ENCODE data around the gene ABCD2.
A peak's percentile ranks its signal among the peaks of the same experiment; 100 is the strongest.
"Not testable (repeated sequence)": the region's sequence is repeated elsewhere in the genome, so short reads cannot be mapped to it uniquely, and the experiment has no call there.

The ABCD2 gene

GRCh38 chr12:39623919-39624318, 4.3 kb upstream of the ABCD2 start:
- Histone ChIP-seq H2AFZ (ENCODE audit: low read length, unreplicated experiment) (no peak overlapping the region), H3K79me2 (ENCODE audit: control insufficient read depth, insufficient read depth, low read length, unreplicated experiment) (no peaks in the 10 kb centered on the region), H3K36me3 (ENCODE audit: insufficient read depth, low read length) (no peaks in the 10 kb centered on the region), H3K4me1 (ENCODE audit: control insufficient read depth, insufficient read depth, low read length, unreplicated experiment) (peaks cover 8% of the 10 kb centered on the region), H3K4me3 (ENCODE audit: low read depth, low read length) (no peak overlapping the region), H3K27ac (ENCODE audit: low read depth, low read length) (no peak overlapping the region), H3K27me3 (ENCODE audit: insufficient read depth, low read length) (no peaks in the 10 kb centered on the region)

- not testable (repeated sequence) for H3K4me1 ChIP-seq (ENCODE audit: control insufficient read depth, insufficient read depth, low read length, unreplicated experiment); H3K36me3 ChIP-seq (ENCODE audit: insufficient read depth, low read length); H3K4me3 ChIP-seq (ENCODE audit: low read depth, low read length); H3K79me2 ChIP-seq (ENCODE audit: control insufficient read depth, insufficient read depth, low read length, unreplicated experiment); H3K27me3 ChIP-seq (ENCODE audit: insufficient read depth, low read length); H3K27ac ChIP-seq (ENCODE audit: low read depth, low read length); H2AFZ ChIP-seq (ENCODE audit: low read length, unreplicated experiment)
These were observed 3.6 kb upstream of the ABCD2 start for GRCh38 chr12:39623160-39623559.

- H3K79me2 ChIP-seq (ENCODE audit: control insufficient read depth, insufficient read depth, low read length, unreplicated experiment) = no peaks in the 10 kb centered on the region
- H3K4me3 ChIP-seq (ENCODE audit: low read depth, low read length) = no peak overlapping the region
- peaks cover 9% of the 10 kb centered on the region for H3K4me1 ChIP-seq (ENCODE audit: control insufficient read depth, insufficient read depth, low read length, unreplicated experiment)
- no peak overlapping the region for H3K27ac ChIP-seq (ENCODE audit: low read depth, low read length)
- no peak overlapping the region for H2AFZ ChIP-seq (ENCODE audit: low read length, unreplicated experiment)
- H3K36me3 ChIP-seq (ENCODE audit: insufficient read depth, low read length) = no peaks in the 10 kb centered on the region
- H3K27me3 ChIP-seq (ENCODE audit: insufficient read depth, low read length) = no peaks in the 10 kb centered on the region
These were observed 2.7 kb upstream of the ABCD2 start for GRCh38 chr12:39622306-39622705.

GRCh38 chr12:39621670-39622069, 2.1 kb upstream of the ABCD2 start:
- no peaks in the 10 kb centered on the region for H3K36me3 ChIP-seq (ENCODE audit: insufficient read depth, low read length)
- H3K4me1 ChIP-seq (ENCODE audit: control insufficient read depth, insufficient read depth, low read length, unreplicated experiment) = peaks cover 9% of the 10 kb centered on the region
- no peak overlapping the region for H2AFZ ChIP-seq (ENCODE audit: low read length, unreplicated experiment)
- no peak overlapping the region for H3K4me3 ChIP-seq (ENCODE audit: low read depth, low read length)
- no peak overlapping the region for H3K27ac ChIP-seq (ENCODE audit: low read depth, low read length)
- no peaks in the 10 kb centered on the region for H3K79me2 ChIP-seq (ENCODE audit: control insufficient read depth, insufficient read depth, low read length, unreplicated experiment)
- H3K27me3 ChIP-seq (ENCODE audit: insufficient read depth, low read length) = no peaks in the 10 kb centered on the region

GRCh38 chr12:39620659-39621658, 1.4 kb upstream of the ABCD2 start:
- peak overlapping the region; percentile 76 for H3K4me3 ChIP-seq (ENCODE audit: low read depth, low read length)
- no peaks in the 10 kb centered on the region for H3K79me2 ChIP-seq (ENCODE audit: control insufficient read depth, insufficient read depth, low read length, unreplicated experiment)
- no peaks in the 10 kb centered on the region for H3K36me3 ChIP-seq (ENCODE audit: insufficient read depth, low read length)
- H2AFZ ChIP-seq (ENCODE audit: low read length, unreplicated experiment) = peak overlapping the region; percentile 80
- peak overlapping the region; percentile 2 for H3K27ac ChIP-seq (ENCODE audit: low read depth, low read length)
- H3K27me3 ChIP-seq (ENCODE audit: insufficient read depth, low read length) = no peaks in the 10 kb centered on the region
- peaks cover 9% of the 10 kb centered on the region for H3K4me1 ChIP-seq (ENCODE audit: control insufficient read depth, insufficient read depth, low read length, unreplicated experiment)

GRCh38 chr12:39619316-39619659, 315 bp downstream of the ABCD2 start:
- Histone ChIP-seq H3K36me3 (ENCODE audit: insufficient read depth, low read length) (no peaks in the 10 kb centered on the region), H3K79me2 (ENCODE audit: control insufficient read depth, insufficient read depth, low read length, unreplicated experiment) (no peaks in the 10 kb centered on the region), H2AFZ (ENCODE audit: low read length, unreplicated experiment) (peak overlapping the region; percentile 80), H3K4me1 (ENCODE audit: control insufficient read depth, insufficient read depth, low read length, unreplicated experiment) (peaks cover 9% of the 10 kb centered on the region), H3K27me3 (ENCODE audit: insufficient read depth, low read length) (no peaks in the 10 kb centered on the region), H3K27ac (ENCODE audit: low read depth, low read length) (no peak overlapping the region), H3K4me3 (ENCODE audit: low read depth, low read length) (peak overlapping the region; percentile 76)

- Histone ChIP-seq H3K27ac (ENCODE audit: low read depth, low read length) (no peak overlapping the region), H3K4me1 (ENCODE audit: control insufficient read depth, insufficient read depth, low read length, unreplicated experiment) (peaks cover 9% of the 10 kb centered on the region), H3K36me3 (ENCODE audit: insufficient read depth, low read length) (no peaks in the 10 kb centered on the region), H3K4me3 (ENCODE audit: low read depth, low read length) (0 out of 2 replicates have a peak overlapping the region, but pooled peaks have one; percentile 76), H2AFZ (ENCODE audit: low read length, unreplicated experiment) (peak overlapping the region; percentile 80), H3K79me2 (ENCODE audit: control insufficient read depth, insufficient read depth, low read length, unreplicated experiment) (no peaks in the 10 kb centered on the region), H3K27me3 (ENCODE audit: insufficient read depth, low read length) (no peaks in the 10 kb centered on the region)
These were observed 902 bp downstream of the ABCD2 start for GRCh38 chr12:39618701-39619100.

GRCh38 chr12:39617887-39618286, 1.7 kb downstream of the ABCD2 start:
- H3K36me3 ChIP-seq (ENCODE audit: insufficient read depth, low read length) = no peaks in the 10 kb centered on the region
- no peak overlapping the region for H2AFZ ChIP-seq (ENCODE audit: low read length, unreplicated experiment)
- H3K4me1 ChIP-seq (ENCODE audit: control insufficient read depth, insufficient read depth, low read length, unreplicated experiment) = peaks cover 9% of the 10 kb centered on the region
- no peak overlapping the region for H3K27ac ChIP-seq (ENCODE audit: low read depth, low read length)
- H3K79me2 ChIP-seq (ENCODE audit: control insufficient read depth, insufficient read depth, low read length, unreplicated experiment) = no peaks in the 10 kb centered on the region
- no peak overlapping the region for H3K4me3 ChIP-seq (ENCODE audit: low read depth, low read length)
- H3K27me3 ChIP-seq (ENCODE audit: insufficient read depth, low read length) = no peaks in the 10 kb centered on the region

- Histone ChIP-seq H3K27ac (ENCODE audit: low read depth, low read length) (no peak overlapping the region), H2AFZ (ENCODE audit: low read length, unreplicated experiment) (no peak overlapping the region), H3K79me2 (ENCODE audit: control insufficient read depth, insufficient read depth, low read length, unreplicated experiment) (no peaks in the 10 kb centered on the region), H3K4me3 (ENCODE audit: low read depth, low read length) (no peak overlapping the region), H3K27me3 (ENCODE audit: insufficient read depth, low read length) (no peaks in the 10 kb centered on the region), H3K4me1 (ENCODE audit: control insufficient read depth, insufficient read depth, low read length, unreplicated experiment) (peaks cover 9% of the 10 kb centered on the region), H3K36me3 (ENCODE audit: insufficient read depth, low read length) (no peaks in the 10 kb centered on the region)
These were observed 2.9 kb downstream of the ABCD2 start for GRCh38 chr12:39616666-39617065.

- Histone ChIP-seq H3K79me2 (ENCODE audit: control insufficient read depth, insufficient read depth, low read length, unreplicated experiment) (no peaks in the 10 kb centered on the region), H3K27ac (ENCODE audit: low read depth, low read length) (no peak overlapping the region), H3K4me3 (ENCODE audit: low read depth, low read length) (no peak overlapping the region), H3K4me1 (ENCODE audit: control insufficient read depth, insufficient read depth, low read length, unreplicated experiment) (peaks cover 7% of the 10 kb centered on the region), H3K36me3 (ENCODE audit: insufficient read depth, low read length) (no peaks in the 10 kb centered on the region), H3K27me3 (ENCODE audit: insufficient read depth, low read length) (no peaks in the 10 kb centered on the region), H2AFZ (ENCODE audit: low read length, unreplicated experiment) (no peak overlapping the region)
These were observed 3.4 kb downstream of the ABCD2 start for GRCh38 chr12:39616251-39616650.

GRCh38 chr12:39613525-39613924, 6.1 kb downstream of the ABCD2 start:
- Histone ChIP-seq H3K4me3 (ENCODE audit: low read depth, low read length) (no peak overlapping the region), H2AFZ (ENCODE audit: low read length, unreplicated experiment) (no peak overlapping the region), H3K36me3 (ENCODE audit: insufficient read depth, low read length) (no peaks in the 10 kb centered on the region), H3K27me3 (ENCODE audit: insufficient read depth, low read length) (no peaks in the 10 kb centered on the region), H3K4me1 (ENCODE audit: control insufficient read depth, insufficient read depth, low read length, unreplicated experiment) (no peaks in the 10 kb centered on the region), H3K79me2 (ENCODE audit: control insufficient read depth, insufficient read depth, low read length, unreplicated experiment) (no peaks in the 10 kb centered on the region), H3K27ac (ENCODE audit: low read depth, low read length) (no peak overlapping the region)
